DMS53 (cell line): ENCODE measurements around the gene SRCAP.

Source experiments
- DNase-seq: peaks from one replicate; lab custom pipeline; 2025; lab: John Stamatoyannopoulos, UW

The SRCAP gene

GRCh38 chr16:30698816-30699614 is at the start of gene SRCAP:
Gene SRCAP, plus strand, starts transcription at chr16:30699171. Its CDS starts 1,654 bp downstream, at chr16:30700825.
- DNase-seq: peak; percentile 83

GRCh38 chr16:30649725-30650368 is 49.1 kb upstream of the SRCAP start:
- no peak for DNase-seq

GRCh38 chr16:30650369-30651123 is 48.4 kb upstream of the SRCAP start, which contains the start of gene PRR14:
Gene PRR14, plus strand, starts transcription at chr16:30650960. Its CDS starts 686 bp downstream, at chr16:30651646.
- DNase-seq: peak; percentile 99

GRCh38 chr16:30651124-30652004 is 47.6 kb upstream of the SRCAP start:
- DNase-seq: peak; percentile 84

GRCh38 chr16:30652005-30652296 is 47.0 kb upstream of the SRCAP start:
- DNase-seq: no peak

- no peak for DNase-seq
These were observed 46.3 kb upstream of the SRCAP start for GRCh38 chr16:30652718-30653117.

- no peak for DNase-seq
These were observed 44.1 kb upstream of the SRCAP start for GRCh38 chr16:30654856-30655255.

GRCh38 chr16:30655815-30656347 is 43.1 kb upstream of the SRCAP start:
- DNase-seq: no peak

GRCh38 chr16:30656388-30656787 is 42.6 kb upstream of the SRCAP start:
- no peak for DNase-seq

- DNase-seq: peak; percentile 85
These were observed 41.8 kb upstream of the SRCAP start for GRCh38 chr16:30656974-30657865.

GRCh38 chr16:30657866-30658730 is 40.9 kb upstream of the SRCAP start, which contains the start of gene FBRS:
Gene FBRS, plus strand, starts transcription at chr16:30658431. Its CDS starts 1,088 bp downstream, at chr16:30659519.
- DNase-seq: peak; percentile 99

- peak; percentile 96 for DNase-seq
These were observed 40.1 kb upstream of the SRCAP start for GRCh38 chr16:30658731-30659506.

- DNase-seq: peak; percentile 26
These were observed 39.2 kb upstream of the SRCAP start for GRCh38 chr16:30659507-30660423.

GRCh38 chr16:30660424-30661261 is 38.3 kb upstream of the SRCAP start:
- no peak for DNase-seq

- DNase-seq: no peak
These were observed 36.5 kb upstream of the SRCAP start for GRCh38 chr16:30662449-30662848.

- DNase-seq: no peak
These were observed 35.9 kb upstream of the SRCAP start for GRCh38 chr16:30663038-30663437.

- DNase-seq: no peak
These were observed 35.2 kb upstream of the SRCAP start for GRCh38 chr16:30663820-30664219.
